Kidney (tissue), 14 donors: ENCODE results near the gene KLHL30. TPM values are rescaled to one million over a fixed set of nuclear protein-coding genes. Genes with fewer than 3 reads are reported as not detected.
A peak's percentile ranks its signal among the peaks of the same experiment; 100 is the strongest.

Experiments used
- DNase-seq, 5 donors: peaks; one replicate each; pipeline ENCODE4 v3.0.0-alpha.2; 2013 to 2020
- FAIRE-seq: peaks from 2 replicates; lab custom pipeline; 2012; peaks lifted over from hg19 to GRCh38; lab: Jason Lieb, UNC
- H3K27ac ChIP-seq, 2 donors: one replicate each; pipeline ENCODE4 v1.7.0; 2013; ENCODE audit warnings: low read depth in 2 of 2, low read length in 2 of 2, inconsistent platforms in 1 of 2
- H3K27me3 ChIP-seq: one replicate; pipeline ENCODE4 v1.7.1; 2013; ENCODE audit warnings: low read length, inconsistent platforms; ENCODE audit not compliant: control insufficient read depth, insufficient read depth
- H3K36me3 ChIP-seq, 3 donors: one replicate each; pipeline versions ENCODE4 v1.7.0 to v1.7.1; 2013; ENCODE audit warnings: low read length in 3 of 3, control low read depth in 1 of 3, inconsistent platforms in 1 of 3; ENCODE audit not compliant: insufficient read depth in 3 of 3, control insufficient read depth in 2 of 3
- H3K4me1 ChIP-seq, 3 donors: one replicate each; pipeline versions ENCODE4 v1.7.0 to v1.7.1; 2013; ENCODE audit warnings: low read length in 3 of 3, inconsistent platforms in 1 of 3, low read depth in 1 of 3; ENCODE audit not compliant: control insufficient read depth in 2 of 3, insufficient read depth in 2 of 3
- H3K4me3 ChIP-seq, 3 donors: one replicate each; pipeline versions ENCODE4 v1.7.0 to v1.8.1; 2013; ENCODE audit warnings: low read length in 3 of 3, control low read depth in 1 of 3, inconsistent platforms in 1 of 3
- H3K9ac ChIP-seq, 3 donors: one replicate each; pipeline versions ENCODE4 v1.7.0 to v1.7.1; 2013; ENCODE audit warnings: low read length in 3 of 3, control low read depth in 1 of 3, inconsistent platforms in 1 of 3
- H3K9me3 ChIP-seq, 3 donors: one replicate each; pipeline versions ENCODE4 v1.7.0 to v1.7.1; 2013; ENCODE audit warnings: low read length in 3 of 3, control low read depth in 1 of 3, inconsistent platforms in 1 of 3; ENCODE audit not compliant: control insufficient read depth in 2 of 3, insufficient read depth in 1 of 3
- intact Hi-C: fragments of 100-400 bp; cut with DNase I; formaldehyde crosslinking; loops from one replicate; pipeline ENCODE4 v1.11.1; 2022
- polyA plus RNA-seq: library from polyadenylated mRNA; stranded (reverse); fragments of 350-450 nt; fragmentation: Illumina TruSeq; extraction: RNeasy Lipid Tissue Mini Kit (QIAGEN cat#74804); gene quantifications from one replicate; pipeline ENCODE4 v1.2.3, GENCODE V29; 2014; ENCODE audit warnings: low read depth, low replicate concordance; ENCODE audit not compliant: insufficient read depth
- total RNA-seq: library from RNA; stranded (reverse); fragmentation: NEBNext Ultra II Directional; extraction: Animal tissue kit (Norgen Biotek cat#: 25700); gene quantifications from one replicate; pipeline ENCODE4 v1.2.1, GENCODE V29; 2021
- TF ChIP-seq, protein P1 (sequence below): IDR thresholded peaks from 3 replicates; pipeline ENCODE4 v1.5.1; 2012; ENCODE audit warnings: mild to moderate bottlenecking, moderate library complexity, borderline replicate concordance; ENCODE audit not compliant: insufficient read depth; ENCODE audit errors: extremely low read depth
- donor health status: control.
- donor health status: control.
- donor health status: control.
- donor health status: control.
- donor health status: control.
- donor health status: DM: yes; HTN: yes; CAD: no.
- donor health status: Normal renal cell carcinoma (clear cell type).

The KLHL30 gene
- total and polyA plus RNA-seq, 2 donors from 2014 or later: 0.24 to 5.7 TPM

DNA sequence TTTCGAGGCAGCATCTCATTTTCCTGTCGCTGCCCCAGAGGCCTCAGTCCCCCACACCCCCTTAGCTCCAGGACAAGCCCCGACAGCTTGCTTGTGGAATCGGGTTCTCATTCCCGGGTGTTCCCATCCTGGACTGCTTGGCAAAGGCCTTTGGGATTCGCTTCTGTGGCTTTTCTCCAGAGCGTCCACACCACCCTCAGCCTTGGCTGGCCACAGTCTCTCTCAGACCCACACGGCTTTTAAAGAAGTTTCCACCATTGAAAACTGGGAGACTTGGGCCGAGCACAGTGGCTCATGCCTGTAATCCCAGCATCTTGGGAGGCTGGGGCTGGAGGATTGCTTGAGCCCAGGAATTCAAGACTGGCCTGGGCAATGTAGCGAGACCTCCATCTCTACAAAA, 35.6 kb upstream of the KLHL30 start:
- Histone ChIP-seq H3K9me3 (no peaks in the 10 kb centered on the region), H3K27ac (no peak overlapping the region), H3K4me1 (peaks cover 0 to 6% (median 0%) of the 10 kb centered on the region in 3 donors), H3K9ac (no peak overlapping the region), H3K36me3 (no peaks in the 10 kb centered on the region), H3K27me3 (no peaks in the 10 kb centered on the region), H3K4me3 (no peak overlapping the region)
- FAIRE-seq (no peak), DNase-seq (no peak)
- TF ChIP-seq, protein P1, sequence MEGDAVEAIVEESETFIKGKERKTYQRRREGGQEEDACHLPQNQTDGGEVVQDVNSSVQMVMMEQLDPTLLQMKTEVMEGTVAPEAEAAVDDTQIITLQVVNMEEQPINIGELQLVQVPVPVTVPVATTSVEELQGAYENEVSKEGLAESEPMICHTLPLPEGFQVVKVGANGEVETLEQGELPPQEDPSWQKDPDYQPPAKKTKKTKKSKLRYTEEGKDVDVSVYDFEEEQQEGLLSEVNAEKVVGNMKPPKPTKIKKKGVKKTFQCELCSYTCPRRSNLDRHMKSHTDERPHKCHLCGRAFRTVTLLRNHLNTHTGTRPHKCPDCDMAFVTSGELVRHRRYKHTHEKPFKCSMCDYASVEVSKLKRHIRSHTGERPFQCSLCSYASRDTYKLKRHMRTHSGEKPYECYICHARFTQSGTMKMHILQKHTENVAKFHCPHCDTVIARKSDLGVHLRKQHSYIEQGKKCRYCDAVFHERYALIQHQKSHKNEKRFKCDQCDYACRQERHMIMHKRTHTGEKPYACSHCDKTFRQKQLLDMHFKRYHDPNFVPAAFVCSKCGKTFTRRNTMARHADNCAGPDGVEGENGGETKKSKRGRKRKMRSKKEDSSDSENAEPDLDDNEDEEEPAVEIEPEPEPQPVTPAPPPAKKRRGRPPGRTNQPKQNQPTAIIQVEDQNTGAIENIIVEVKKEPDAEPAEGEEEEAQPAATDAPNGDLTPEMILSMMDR: no peak
- intact Hi-C loops: no loop called here

DNA sequence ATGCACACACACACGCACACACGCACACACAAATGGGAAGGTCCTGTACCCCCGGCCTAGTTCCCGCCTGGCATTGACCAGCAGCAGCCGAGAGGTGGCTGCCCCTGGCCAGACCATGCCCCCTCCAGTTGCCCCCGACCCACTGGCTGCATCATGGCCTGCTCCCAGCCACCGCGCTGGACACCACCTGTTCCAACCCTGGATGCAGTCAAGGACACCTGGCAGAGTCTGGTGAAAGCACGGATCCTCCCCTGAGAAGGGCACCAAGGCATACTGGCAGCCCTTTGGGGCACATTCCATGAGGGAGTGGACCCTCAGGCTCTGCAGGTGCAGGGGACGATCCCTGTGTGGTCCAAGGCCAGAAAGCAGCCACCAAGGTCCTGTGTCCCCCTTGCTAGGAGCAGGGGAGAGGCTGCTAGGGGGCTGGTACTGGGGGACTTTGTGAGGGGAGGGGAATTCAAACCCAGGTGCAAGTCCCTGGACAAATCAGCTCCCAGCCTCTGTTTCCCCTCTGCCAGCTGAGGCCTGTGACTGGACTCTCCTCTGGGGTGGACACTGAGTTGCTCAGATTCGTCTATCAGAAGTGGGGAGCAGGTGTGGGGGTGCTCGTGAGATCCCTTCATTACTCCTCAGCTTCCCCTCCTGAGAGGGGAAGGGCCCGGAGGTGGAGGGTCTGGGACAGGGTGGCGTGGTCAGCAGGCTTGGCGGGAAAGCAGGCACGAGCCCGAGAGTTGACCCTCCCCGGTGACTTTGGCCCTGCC, 34.8 kb upstream of the KLHL30 start:
- H3K4me3 ChIP-seq: no peak overlapping the region
- FAIRE-seq (no peak), DNase-seq (peak in 1 of 5 donors; percentile 59)
- no peaks in the 10 kb centered on the region for H3K9me3 ChIP-seq
- no peaks in the 10 kb centered on the region for H3K36me3 ChIP-seq
- H3K4me1 ChIP-seq: peaks cover 0 to 6% (median 0%) of the 10 kb centered on the region in 3 donors
- no peak overlapping the region for H3K9ac ChIP-seq
- H3K27ac ChIP-seq: no peak overlapping the region
- TF ChIP-seq, protein P1: no peak
- no peaks in the 10 kb centered on the region for H3K27me3 ChIP-seq
- intact Hi-C loops: no loop called here

DNA sequence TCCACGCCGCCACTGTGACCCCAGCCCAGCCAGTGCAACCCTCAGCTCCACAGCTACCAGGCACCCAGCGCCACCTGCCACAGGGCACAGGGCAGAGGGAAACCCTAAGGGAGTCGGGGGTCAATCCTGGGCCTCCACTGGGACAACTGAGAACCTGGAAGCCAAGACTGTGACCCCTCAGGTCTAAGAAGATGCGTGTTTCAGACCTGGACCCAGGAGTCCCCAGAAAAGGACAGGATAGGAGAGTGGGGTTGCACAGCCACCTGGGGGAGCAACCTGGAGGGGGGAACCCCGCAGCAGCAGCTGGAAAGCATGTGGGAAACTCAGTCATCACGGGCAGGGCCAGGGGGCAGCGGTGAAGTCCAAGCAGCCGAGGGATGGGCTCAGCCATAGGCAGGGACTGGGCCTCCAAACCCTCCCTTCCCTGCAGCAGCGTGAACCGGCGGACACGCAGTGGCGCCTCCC, 34.2 kb upstream of the KLHL30 start:
- Histone ChIP-seq H3K4me3 (no peak overlapping the region), H3K27ac (no peak overlapping the region), H3K9ac (no peak overlapping the region), H3K36me3 (no peaks in the 10 kb centered on the region), H3K4me1 (peaks cover 0 to 6% (median 0%) of the 10 kb centered on the region in 3 donors), H3K27me3 (no peaks in the 10 kb centered on the region), H3K9me3 (no peaks in the 10 kb centered on the region)
- FAIRE-seq (no peak), DNase-seq (peak in 1 of 5 donors; percentile 67)
- TF ChIP-seq, protein P1: no peak
- intact Hi-C loops: no loop called here
